ENCODE data around the gene CYP4F2.

GRCh38 chr19:15913384-15913783 lies 15.5 kb upstream of the CYP4F2 start:
- TF ChIP-seq YY1 (IDR thresholded peaks at IDR 0.05; ENCODE audit: low read depth): no peak
- TF ChIP-seq CEBPB (IDR thresholded peaks at IDR 0.05): no peak
- TF ChIP-seq USF1 (IDR thresholded peaks at IDR 0.05): no peak
- TF ChIP-seq, protein P1, sequence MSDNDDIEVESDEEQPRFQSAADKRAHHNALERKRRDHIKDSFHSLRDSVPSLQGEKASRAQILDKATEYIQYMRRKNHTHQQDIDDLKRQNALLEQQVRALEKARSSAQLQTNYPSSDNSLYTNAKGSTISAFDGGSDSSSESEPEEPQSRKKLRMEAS (IDR thresholded peaks at IDR 0.05): no peak
- TF ChIP-seq, protein P2, sequence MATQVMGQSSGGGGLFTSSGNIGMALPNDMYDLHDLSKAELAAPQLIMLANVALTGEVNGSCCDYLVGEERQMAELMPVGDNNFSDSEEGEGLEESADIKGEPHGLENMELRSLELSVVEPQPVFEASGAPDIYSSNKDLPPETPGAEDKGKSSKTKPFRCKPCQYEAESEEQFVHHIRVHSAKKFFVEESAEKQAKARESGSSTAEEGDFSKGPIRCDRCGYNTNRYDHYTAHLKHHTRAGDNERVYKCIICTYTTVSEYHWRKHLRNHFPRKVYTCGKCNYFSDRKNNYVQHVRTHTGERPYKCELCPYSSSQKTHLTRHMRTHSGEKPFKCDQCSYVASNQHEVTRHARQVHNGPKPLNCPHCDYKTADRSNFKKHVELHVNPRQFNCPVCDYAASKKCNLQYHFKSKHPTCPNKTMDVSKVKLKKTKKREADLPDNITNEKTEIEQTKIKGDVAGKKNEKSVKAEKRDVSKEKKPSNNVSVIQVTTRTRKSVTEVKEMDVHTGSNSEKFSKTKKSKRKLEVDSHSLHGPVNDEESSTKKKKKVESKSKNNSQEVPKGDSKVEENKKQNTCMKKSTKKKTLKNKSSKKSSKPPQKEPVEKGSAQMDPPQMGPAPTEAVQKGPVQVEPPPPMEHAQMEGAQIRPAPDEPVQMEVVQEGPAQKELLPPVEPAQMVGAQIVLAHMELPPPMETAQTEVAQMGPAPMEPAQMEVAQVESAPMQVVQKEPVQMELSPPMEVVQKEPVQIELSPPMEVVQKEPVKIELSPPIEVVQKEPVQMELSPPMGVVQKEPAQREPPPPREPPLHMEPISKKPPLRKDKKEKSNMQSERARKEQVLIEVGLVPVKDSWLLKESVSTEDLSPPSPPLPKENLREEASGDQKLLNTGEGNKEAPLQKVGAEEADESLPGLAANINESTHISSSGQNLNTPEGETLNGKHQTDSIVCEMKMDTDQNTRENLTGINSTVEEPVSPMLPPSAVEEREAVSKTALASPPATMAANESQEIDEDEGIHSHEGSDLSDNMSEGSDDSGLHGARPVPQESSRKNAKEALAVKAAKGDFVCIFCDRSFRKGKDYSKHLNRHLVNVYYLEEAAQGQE (IDR thresholded peaks at IDR 0.05; ENCODE audit: low read depth): no peak
- no peak for TF ChIP-seq TEAD4 (IDR thresholded peaks at IDR 0.05)
- TF ChIP-seq ZBTB7A (IDR thresholded peaks at IDR 0.05; ENCODE audit: low read depth): no peak
- no peak for TF ChIP-seq EP300 (IDR thresholded peaks at IDR 0.05; ENCODE audit: borderline replicate concordance)
- TF ChIP-seq NFIC (IDR thresholded peaks at IDR 0.05): no peak

Data from Ishikawa (cell line).